A549 (cell line): Measurements from ENCODE around the gene GALNT14. TPM values are rescaled to one million over a fixed set of nuclear protein-coding genes. Genes with fewer than 3 reads are reported as not detected.

ENCODE experiments used
- ATAC-seq, 2 experiments: fragments of 200-7000 bp in 1 of 2; fragments of >200 bp in 1 of 2; cut with Nextera tagmentation in 1 of 2; cut with Tn5 transposase in 1 of 2; 3 replicates each; pipeline versions ENCODE4 v1.8.0 to v1.9.1; 2018 to 2020; ENCODE audit warnings: mild to moderate bottlenecking in 1 of 2, moderate library complexity in 1 of 2
- CTCF ChIA-PET: fragments of 300-600 bp; sonication (Branson Sonifier 250); formaldehyde crosslinking; extraction: SDS; loops from one replicate; lab custom pipeline; 2021; ENCODE audit warnings: antibody characterized with exemption, inconsistent platforms; lab: Yijun Ruan, JAX
- POLR2A ChIA-PET: fragments of 350-600 bp; formaldehyde crosslinking; extraction: SDS; loops from one replicate; lab custom pipeline; 2021; ENCODE audit warnings: antibody characterized with exemption, inconsistent platforms; lab: Yijun Ruan, JAX
- DNase-seq, 2 experiments: peaks; one replicate each; pipeline versions ENCODE4 v3.0.0 to v3.0.0-alpha.2; 2011 to 2016; ENCODE audit warnings: low read depth in 1 of 2, low spot score in 1 of 2
- FAIRE-seq: peaks from 2 replicates; lab custom pipeline; 2011; peaks lifted over from hg19 to GRCh38; lab: Jason Lieb, UNC
- H3K27ac ChIP-seq, 2 experiments: fragments of >200 bp; sonication (Bioruptor Twin); formaldehyde crosslinking; 3 replicates each; pipeline ENCODE4 v1.5.1; 2016 to 2017
- H3K4me1 ChIP-seq: fragments of >200 bp; sonication (Bioruptor Twin); formaldehyde crosslinking; 3 replicates; pipeline ENCODE4 v1.6.1; 2016
- H3K4me2 ChIP-seq: fragments of >200 bp; sonication (Bioruptor Twin); formaldehyde crosslinking; 3 replicates; pipeline ENCODE4 v1.6.1; 2016
- H3K4me3 ChIP-seq: fragments of >200 bp; sonication (Bioruptor Twin); formaldehyde crosslinking; 3 replicates; pipeline ENCODE4 v1.5.1; 2016
- H3K9me3 ChIP-seq: fragments of >200 bp; sonication (Bioruptor Twin); formaldehyde crosslinking; 3 replicates; pipeline ENCODE4 v1.6.1; 2016
- BHLHE40 ChIP-seq: IDR thresholded peaks from 2 replicates; pipeline ENCODE4 v1.6.1; 2012; ENCODE audit warnings: low read depth, low read length, inconsistent platforms
- CEBPB ChIP-seq, 2 experiments: fragments of >200 bp in 1 of 2; sonication (Bioruptor Twin) in 1 of 2; formaldehyde crosslinking in 1 of 2; IDR thresholded peaks; 2 replicates each; pipeline ENCODE4 v1.6.1; 2012 to 2016
- CHD2 ChIP-seq: fragments of 150-350 bp; IDR thresholded peaks from 2 replicates; pipeline ENCODE4 v1.6.1; 2014; ENCODE audit warnings: low read length; ENCODE audit not compliant: partially characterized antibody
- EHF ChIP-seq: fragments of 250-450 bp; sonication (Bioruptor Pico); IDR thresholded peaks from 2 replicates; pipeline ENCODE4 v1.5.0; 2020; ENCODE audit warnings: mild to moderate bottlenecking
- EP300 ChIP-seq, 2 experiments: fragments of >200 bp; sonication (Bioruptor Twin); formaldehyde crosslinking; IDR thresholded peaks; 2 replicates in 1 of 2; 3 replicates in 1 of 2; pipeline ENCODE4 v1.6.1; 2016 to 2017
- FOSB ChIP-seq: fragments of 250-450 bp; sonication (Bioruptor Pico); IDR thresholded peaks from 2 replicates; pipeline ENCODE4 v1.5.0; 2020; ENCODE audit warnings: mild to moderate bottlenecking, moderate library complexity
- FOSL2 ChIP-seq, 2 experiments: fragments of 450-650 bp in 1 of 2; fragments of >200 bp in 1 of 2; sonication (Bioruptor Twin) in 1 of 2; formaldehyde crosslinking; IDR thresholded peaks; 2 replicates each; pipeline versions ENCODE4 v1.5.0 to v1.6.1; 2016 to 2020; ENCODE audit warnings: mild to moderate bottlenecking in 1 of 2, moderate library complexity in 1 of 2
- HDAC2 ChIP-seq: fragments of 200-600 bp; sonication (generic); IDR thresholded peaks from 2 replicates; pipeline ENCODE4 v1.6.1; 2016
- HOXB13 ChIP-seq: fragments of 250-450 bp; sonication (Bioruptor Pico); IDR thresholded peaks from 2 replicates; pipeline ENCODE4 v1.5.0; 2020; ENCODE audit warnings: low read depth, mild to moderate bottlenecking, moderate library complexity
- HOXB5 ChIP-seq: fragments of 250-450 bp; sonication (Bioruptor Pico); IDR thresholded peaks from 2 replicates; pipeline ENCODE4 v1.5.0; 2020; ENCODE audit warnings: mild to moderate bottlenecking, moderate library complexity
- JUN ChIP-seq, 2 experiments: fragments of >200 bp; sonication (Bioruptor Twin); formaldehyde crosslinking; IDR thresholded peaks; 2 replicates in 1 of 2; 3 replicates in 1 of 2; pipeline ENCODE4 v1.6.1; 2016 to 2017
- JUNB ChIP-seq: fragments of >200 bp; sonication (Bioruptor Twin); formaldehyde crosslinking; IDR thresholded peaks from 2 replicates; pipeline ENCODE4 v1.6.1; 2016
- MAZ ChIP-seq: fragments of 150-350 bp; IDR thresholded peaks from 2 replicates; pipeline ENCODE4 v1.6.1; 2014; ENCODE audit warnings: antibody characterized with exemption, low read depth, low read length, borderline replicate concordance
- MYC ChIP-seq: IDR thresholded peaks from 2 replicates; pipeline ENCODE4 v1.6.1; 2012; ENCODE audit warnings: mild to moderate bottlenecking, inconsistent platforms, low read length, improper control_type of control experiment, borderline replicate concordance
- PHF8 ChIP-seq: fragments of 200-600 bp; sonication (generic); IDR thresholded peaks from 2 replicates; pipeline ENCODE4 v1.6.1; 2016; ENCODE audit warnings: low read depth, mild to moderate bottlenecking, antibody characterized with exemption, moderate library complexity, borderline replicate concordance
- RAD21 ChIP-seq, 2 experiments: fragments of >200 bp in 1 of 2; sonication (Bioruptor Twin) in 1 of 2; formaldehyde crosslinking in 1 of 2; IDR thresholded peaks in 1 of 2; conservative IDR thresholded peaks in 1 of 2; 2 replicates in 1 of 2; 3 replicates in 1 of 2; pipeline ENCODE4 v1.6.1; 2012 to 2018; ENCODE audit warnings: inconsistent platforms in 1 of 2
- RFX5 ChIP-seq: fragments of 450-650 bp; IDR thresholded peaks from 2 replicates; pipeline ENCODE4 v1.7.1; 2014; ENCODE audit warnings: antibody characterized with exemption, mild to moderate bottlenecking, moderate library complexity
- TP53 ChIP-seq: fragments of 250-450 bp; sonication (Bioruptor Pico); IDR thresholded peaks from 2 replicates; pipeline ENCODE4 v1.5.0; 2021; ENCODE audit warnings: mild to moderate bottlenecking, moderate library complexity
- WGBS: methylation state at CpG from one replicate; pipeline ENCODE4 v1.1.6; 2017; ENCODE audit errors: missing lambda C conversion rate; 5-methylcytosine and 5-hydroxymethylcytosine counted together
- polyA plus RNA-seq, 4 experiments: library from polyadenylated mRNA; depleted of rRNA in 3 of 4; stranded (reverse); fragments of >200 nt; fragmentation: RNase III in 1 of 4; extraction: RNeasy Plus Mini Kit Qiagen cat#74134 plus additional on column Dnase treatment in 1 of 4; gene quantifications; 2 replicates in 3 of 4; 3 replicates in 1 of 4; pipeline ENCODE4 v1.2.3, GENCODE V29; 2011 to 2017
- TF ChIP-seq, protein P1 (sequence below): fragments of >200 bp; sonication (Bioruptor Twin); formaldehyde crosslinking; IDR thresholded peaks from 2 replicates; pipeline ENCODE4 v1.6.1; 2016
- TF ChIP-seq, protein P2 (sequence below): fragments of 150-350 bp; IDR thresholded peaks from 2 replicates; pipeline ENCODE4 v1.6.1; 2014; ENCODE audit warnings: low read depth, mild to moderate bottlenecking, low read length
- TF ChIP-seq, protein P3 (sequence below): IDR thresholded peaks from 2 replicates; pipeline ENCODE4 v1.6.1; 2012; ENCODE audit warnings: low read depth, borderline replicate concordance
- TF ChIP-seq, protein P4 (sequence below): IDR thresholded peaks from 2 replicates; pipeline ENCODE4 v1.6.1; 2012

GALNT14 gene
- polyA plus RNA-seq, 2 of the 4 experiments (the other 2 are of a cell fraction) = 34.4 to 38.3 TPM

GRCh38 chr2:31168291-31168690 lies 30.1 kb upstream of the GALNT14 start:
- WGBS = 50% methylated on average over 6 of the region's 6 CpGs
- Histone ChIP-seq H3K4me1 (no peaks in the 10 kb centered on the region), H3K9me3 (no peaks in the 10 kb centered on the region)
- POLR2A ChIA-PET = no interaction called here
- no peak for TF ChIP-seq FOSL2 (IDR thresholded peaks at IDR 0.05)
- no peak for TF ChIP-seq FOSL2 (CRISPR knock-in tag; IDR thresholded peaks at IDR 0.05)
- TF ChIP-seq HOXB5 (CRISPR knock-in tag) = no peak
- TF ChIP-seq, protein P1, sequence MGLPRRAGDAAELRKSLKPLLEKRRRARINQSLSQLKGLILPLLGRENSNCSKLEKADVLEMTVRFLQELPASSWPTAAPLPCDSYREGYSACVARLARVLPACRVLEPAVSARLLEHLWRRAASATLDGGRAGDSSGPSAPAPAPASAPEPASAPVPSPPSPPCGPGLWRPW = no peak
- TF ChIP-seq TP53 (CRISPR knock-in tag) = no peak
- no peak for TF ChIP-seq EHF (CRISPR knock-in tag)
- no peak for TF ChIP-seq PHF8
- TF ChIP-seq MAZ = no peak
- no peak for TF ChIP-seq HDAC2
- TF ChIP-seq RFX5 = no peak
- TF ChIP-seq, protein P2, sequence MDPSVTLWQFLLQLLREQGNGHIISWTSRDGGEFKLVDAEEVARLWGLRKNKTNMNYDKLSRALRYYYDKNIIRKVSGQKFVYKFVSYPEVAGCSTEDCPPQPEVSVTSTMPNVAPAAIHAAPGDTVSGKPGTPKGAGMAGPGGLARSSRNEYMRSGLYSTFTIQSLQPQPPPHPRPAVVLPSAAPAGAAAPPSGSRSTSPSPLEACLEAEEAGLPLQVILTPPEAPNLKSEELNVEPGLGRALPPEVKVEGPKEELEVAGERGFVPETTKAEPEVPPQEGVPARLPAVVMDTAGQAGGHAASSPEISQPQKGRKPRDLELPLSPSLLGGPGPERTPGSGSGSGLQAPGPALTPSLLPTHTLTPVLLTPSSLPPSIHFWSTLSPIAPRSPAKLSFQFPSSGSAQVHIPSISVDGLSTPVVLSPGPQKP = no peak
- TF ChIP-seq JUN (IDR thresholded peaks at IDR 0.05) = no peak
- TF ChIP-seq MYC = no peak
- TF ChIP-seq, protein P3, sequence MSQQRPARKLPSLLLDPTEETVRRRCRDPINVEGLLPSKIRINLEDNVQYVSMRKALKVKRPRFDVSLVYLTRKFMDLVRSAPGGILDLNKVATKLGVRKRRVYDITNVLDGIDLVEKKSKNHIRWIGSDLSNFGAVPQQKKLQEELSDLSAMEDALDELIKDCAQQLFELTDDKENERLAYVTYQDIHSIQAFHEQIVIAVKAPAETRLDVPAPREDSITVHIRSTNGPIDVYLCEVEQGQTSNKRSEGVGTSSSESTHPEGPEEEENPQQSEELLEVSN = no peak
- TF ChIP-seq CHD2 = no peak
- TF ChIP-seq CEBPB (IDR thresholded peaks at IDR 0.05) = no peak
- no peak for TF ChIP-seq HOXB13 (CRISPR knock-in tag)
- TF ChIP-seq RAD21 (conservative IDR thresholded peaks at IDR 0.05 in 1 of 2, IDR thresholded peaks at IDR 0.05 in 1 of 2) = no peak
- TF ChIP-seq JUNB = no peak
- TF ChIP-seq, all 56 proteins: peak for 0
- DNase-seq (no peak), FAIRE-seq (no peak), ATAC-seq (no peak)
- no peak overlapping the region for H3K4me3 ChIP-seq
- CTCF ChIA-PET = interaction anchor here (0.6 to 18.8 kb wide), 10 partner anchors 11 to 1003 kb away, joined by 3 to 272 read pairs (median 30); partner anchors contain the start of genes CAPN14 and GALNT14
- H3K4me2 ChIP-seq = no peak overlapping the region
- H3K27ac ChIP-seq = no peak overlapping the region

DNA sequence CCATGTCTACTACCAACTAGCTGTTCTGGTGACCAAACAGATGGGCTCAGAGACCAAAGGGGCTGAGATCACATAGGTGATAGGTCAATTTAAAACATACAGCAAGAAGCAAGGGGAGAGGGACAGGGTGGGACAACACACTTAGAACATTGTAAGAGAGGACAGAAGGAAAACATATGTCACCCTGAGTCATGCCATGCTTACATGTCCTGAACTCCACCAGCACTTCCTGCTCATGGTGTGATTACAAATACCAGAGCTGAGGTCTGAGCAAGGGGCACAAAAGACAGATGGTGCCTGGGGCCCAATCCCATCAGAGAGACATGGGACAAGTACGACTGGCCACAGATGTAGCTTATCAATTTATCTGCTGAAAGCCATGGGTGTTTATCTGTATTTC lies 28.7 kb upstream of the GALNT14 start:
- ChIA-PET CTCF (interaction anchor here (0.9 to 18.8 kb wide), 10 partner anchors 11 to 1049 kb away, joined by 3 to 272 read pairs (median 4); partner anchors contain the start of genes EHD3 and GALNT14), POLR2A (no interaction called here)
- Histone ChIP-seq H3K27ac (no peak overlapping the region), H3K4me1 (no peaks in the 10 kb centered on the region), H3K4me2 (no peak overlapping the region), H3K9me3 (no peaks in the 10 kb centered on the region), H3K4me3 (no peak overlapping the region)
- no peak for TF ChIP-seq FOSB
- TF ChIP-seq, protein P2 = no peak
- TF ChIP-seq BHLHE40 = no peak
- no peak for TF ChIP-seq EP300 (IDR thresholded peaks at IDR 0.05)
- TF ChIP-seq HOXB5 (CRISPR knock-in tag) = no peak
- TF ChIP-seq, protein P4, sequence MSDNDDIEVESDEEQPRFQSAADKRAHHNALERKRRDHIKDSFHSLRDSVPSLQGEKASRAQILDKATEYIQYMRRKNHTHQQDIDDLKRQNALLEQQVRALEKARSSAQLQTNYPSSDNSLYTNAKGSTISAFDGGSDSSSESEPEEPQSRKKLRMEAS = no peak
- no peak for TF ChIP-seq TP53 (CRISPR knock-in tag)
- WGBS = 44% methylated on average over 1 of the region's 1 CpG
- DNase-seq (no peak), FAIRE-seq (no peak), ATAC-seq (no peak)
